ENCODE data around the gene MRS2. TPM values are rescaled to one million over a fixed set of nuclear protein-coding genes. Genes with fewer than 3 reads are reported as not detected.

Gene MRS2
- total RNA-seq, 1 donor from 2014 or later, result 25.2 TPM

GRCh38 chr6:24458941-24459340 is 56.2 kb downstream of the MRS2 start:
- Mint-ChIP-seq H3K4me3 (ENCODE audit: unreplicated experiment) (no peak overlapping the region), H3K27me3 (ENCODE audit: unreplicated experiment) (no peaks in the 10 kb centered on the region), H3K4me1 (ENCODE audit: low read depth, unreplicated experiment) (no peaks in the 10 kb centered on the region), H3K27ac (ENCODE audit: unreplicated experiment) (no peak overlapping the region), H3K36me3 (ENCODE audit: unreplicated experiment) (no peaks in the 10 kb centered on the region), H3K9me3 (ENCODE audit: unreplicated experiment) (no peaks in the 10 kb centered on the region)
- no peak for DNase-seq
- no peak for TF ChIP-seq CTCF (IDR thresholded peaks at IDR 0.05; ENCODE audit: partially characterized antibody, unreplicated experiment)

GRCh38 chr6:24460966-24461365 is 58.2 kb downstream of the MRS2 start:
- no peaks in the 10 kb centered on the region for H3K36me3 Mint-ChIP-seq (ENCODE audit: unreplicated experiment)
- no peaks in the 10 kb centered on the region for H3K27me3 Mint-ChIP-seq (ENCODE audit: unreplicated experiment)
- no peaks in the 10 kb centered on the region for H3K4me1 Mint-ChIP-seq (ENCODE audit: low read depth, unreplicated experiment)
- H3K27ac Mint-ChIP-seq (ENCODE audit: unreplicated experiment), result no peak overlapping the region
- no peaks in the 10 kb centered on the region for H3K9me3 Mint-ChIP-seq (ENCODE audit: unreplicated experiment)
- DNase-seq, result no peak
- TF ChIP-seq CTCF (IDR thresholded peaks at IDR 0.05; ENCODE audit: partially characterized antibody, unreplicated experiment), result no peak
- H3K4me3 Mint-ChIP-seq (ENCODE audit: unreplicated experiment), result no peak overlapping the region

- no peaks in the 10 kb centered on the region for H3K9me3 Mint-ChIP-seq (ENCODE audit: unreplicated experiment)
- TF ChIP-seq CTCF (IDR thresholded peaks at IDR 0.05; ENCODE audit: partially characterized antibody, unreplicated experiment), result no peak
- no peaks in the 10 kb centered on the region for H3K4me1 Mint-ChIP-seq (ENCODE audit: low read depth, unreplicated experiment)
These were observed 61.7 kb downstream of the MRS2 start for GRCh38 chr6:24464253-24465038.

GRCh38 chr6:24469811-24470210 is 67.1 kb downstream of the MRS2 start:
- no peaks in the 10 kb centered on the region for H3K9me3 Mint-ChIP-seq (ENCODE audit: unreplicated experiment)
- H3K4me3 Mint-ChIP-seq (ENCODE audit: unreplicated experiment), result no peak overlapping the region
- no peaks in the 10 kb centered on the region for H3K36me3 Mint-ChIP-seq (ENCODE audit: unreplicated experiment)
- no peak for DNase-seq
- TF ChIP-seq CTCF (IDR thresholded peaks at IDR 0.05; ENCODE audit: partially characterized antibody, unreplicated experiment), result no peak
- H3K27me3 Mint-ChIP-seq (ENCODE audit: unreplicated experiment), result no peaks in the 10 kb centered on the region
- no peak overlapping the region for H3K27ac Mint-ChIP-seq (ENCODE audit: unreplicated experiment)
- no peaks in the 10 kb centered on the region for H3K4me1 Mint-ChIP-seq (ENCODE audit: low read depth, unreplicated experiment)

More at GRCh38 chr6:24464253-24465038, 61.7 kb downstream of the MRS2 start:
- DNase-seq, result no peak
- Mint-ChIP-seq H3K36me3 (ENCODE audit: unreplicated experiment) (no peaks in the 10 kb centered on the region), H3K27ac (ENCODE audit: unreplicated experiment) (no peak overlapping the region), H3K4me3 (ENCODE audit: unreplicated experiment) (no peak overlapping the region), H3K27me3 (ENCODE audit: unreplicated experiment) (no peaks in the 10 kb centered on the region)

- H3K4me3 Mint-ChIP-seq (ENCODE audit: unreplicated experiment), result no peak overlapping the region
- DNase-seq, result no peak
- no peak for TF ChIP-seq CTCF (IDR thresholded peaks at IDR 0.05; ENCODE audit: partially characterized antibody, unreplicated experiment)
- H3K27me3 Mint-ChIP-seq (ENCODE audit: unreplicated experiment), result no peaks in the 10 kb centered on the region
- H3K4me1 Mint-ChIP-seq (ENCODE audit: low read depth, unreplicated experiment), result no peaks in the 10 kb centered on the region
- H3K27ac Mint-ChIP-seq (ENCODE audit: unreplicated experiment), result no peak overlapping the region
- no peaks in the 10 kb centered on the region for H3K9me3 Mint-ChIP-seq (ENCODE audit: unreplicated experiment)
- H3K36me3 Mint-ChIP-seq (ENCODE audit: unreplicated experiment), result no peaks in the 10 kb centered on the region
These were observed 69.4 kb downstream of the MRS2 start for GRCh38 chr6:24472181-24472580.

Measured in glutamatergic neuron (in vitro differentiated cells).